GM12875 (cell line): ENCODE measurements around the gene FAM131A.

Experiments used
- H3K4me3 ChIP-seq: one replicate; pipeline ENCODE4 v1.5.1; 2011; ENCODE audit warnings: low read depth, low read length, control low read depth
- CTCF ChIP-seq: IDR thresholded peaks from 2 replicates; pipeline ENCODE4 v1.5.1; 2011; ENCODE audit warnings: low read depth, mild to moderate bottlenecking, control low read depth, inconsistent platforms, low read length, moderate library complexity, borderline replicate concordance; ENCODE audit not compliant: insufficient read depth

Gene FAM131A

GRCh38 chr3:184337399-184337714, at the start of gene FAM131A:
TSS of gene FAM131A (plus strand) at chr3:184337600. CDS start at chr3:184337631, 31 bp downstream.
- no peak within 1 kb of the TSS for H3K4me3 ChIP-seq
- TF ChIP-seq CTCF = no peak

- TF ChIP-seq CTCF = peak; percentile 66
- no peak overlapping the region for H3K4me3 ChIP-seq
Measured at GRCh38 chr3:184289426-184289938, 47.9 kb upstream of the FAM131A start.

GRCh38 chr3:184290331-184290730, 47.1 kb upstream of the FAM131A start:
- TF ChIP-seq CTCF = no peak
- no peak overlapping the region for H3K4me3 ChIP-seq

- no peak overlapping the region for H3K4me3 ChIP-seq
- TF ChIP-seq CTCF = no peak
Measured at GRCh38 chr3:184291044-184291737, 46.2 kb upstream of the FAM131A start.

GRCh38 chr3:184291738-184292445, 45.5 kb upstream of the FAM131A start:
- TF ChIP-seq CTCF = no peak
- H3K4me3 ChIP-seq = no peak overlapping the region

- TF ChIP-seq CTCF = no peak
- H3K4me3 ChIP-seq = no peak overlapping the region
Measured at GRCh38 chr3:184295771-184296170, 41.6 kb upstream of the FAM131A start.

- TF ChIP-seq CTCF = no peak
- H3K4me3 ChIP-seq = no peak overlapping the region
Measured at GRCh38 chr3:184296616-184297015, 40.8 kb upstream of the FAM131A start.
